Ovary (tissue), 9 donors: ENCODE data around the gene MBOAT7. TPM values are rescaled to one million over a fixed set of nuclear protein-coding genes. Genes with fewer than 3 reads are reported as not detected.

ENCODE experiments used
- DNase-seq, 5 donors: peaks; one replicate each; pipeline ENCODE4 v3.0.0-alpha.2; 2019 to 2020
- H3K27ac ChIP-seq, 2 donors: fragments of 200-600 bp; one replicate each; pipeline versions ENCODE4 v1.5.1 to v1.8.0; 2019 to 2022
- H3K27me3 ChIP-seq: fragments of 200-600 bp; one replicate; pipeline ENCODE4 v1.8.0; 2022
- H3K36me3 ChIP-seq: fragments of 200-600 bp; sonication (generic); one replicate; pipeline ENCODE4 v1.5.1; 2019
- H3K4me1 ChIP-seq: one replicate; pipeline ENCODE4 v1.8.1; 2013; ENCODE audit warnings: mild to moderate bottlenecking, moderate library complexity; ENCODE audit not compliant: insufficient read depth
- H3K4me3 ChIP-seq: fragments of 200-600 bp; sonication (generic); one replicate; pipeline ENCODE4 v1.5.1; 2017
- H3K9me3 ChIP-seq, 2 donors: fragments of 200-600 bp in 1 of 2; sonication (generic) in 1 of 2; one replicate each; pipeline versions ENCODE4 v1.5.1 to v1.8.1; 2013 to 2019; ENCODE audit warnings: mild to moderate bottlenecking in 1 of 2, moderate library complexity in 1 of 2
- CTCF ChIP-seq, 3 donors: fragments of 450-650 bp in 2 of 3; fragments of 200-600 bp in 1 of 3; IDR thresholded peaks; one replicate each; pipeline versions ENCODE4 v1.5.1 to v1.8.0; 2016 to 2022; ENCODE audit warnings: antibody characterized with exemption in 3 of 3, mild to moderate bottlenecking in 1 of 3
- EP300 ChIP-seq: sonication (generic); formaldehyde crosslinking; IDR thresholded peaks from one replicate; pipeline ENCODE4 v1.6.1; 2017; ENCODE audit warnings: antibody characterized with exemption
- POLR2A ChIP-seq: fragments of 450-650 bp; IDR thresholded peaks from one replicate; pipeline ENCODE4 v1.6.1; 2017; ENCODE audit warnings: antibody characterized with exemption, mild to moderate bottlenecking, moderate library complexity
- WGBS, 3 donors: extraction: QIAGEN DNeasy Blood & Tissue Kit in 1 of 3; methylation state at CpG; one replicate each; pipeline versions ENCODE4 v1.1.5 to v1.1.7; 2013 to 2017; 5-methylcytosine and 5-hydroxymethylcytosine counted together
- intact Hi-C, 4 donors: fragments of 100-400 bp; cut with DNase I; formaldehyde crosslinking; loops; one replicate each; pipeline versions ENCODE4 v1.11.0 to v1.15.1; 2022 to 2023
- polyA plus RNA-seq, 2 donors: library from polyadenylated mRNA; stranded (reverse); fragments of 200-250 nt in 1 of 2; fragments of 350-450 nt in 1 of 2; fragmentation: Illumina TruSeq in 1 of 2; extraction: RNeasy Lipid Tissue Mini Kit (QIAGEN cat#74804) in 1 of 2; gene quantifications; one replicate each; pipeline ENCODE4 v1.2.3, GENCODE V29; 2013 to 2014
- total RNA-seq, 7 donors: library from RNA; depleted of rRNA in 2 of 7; stranded (reverse); fragments of >200 nt in 2 of 7; fragmentation: NEBNext Ultra II Directional in 3 of 7; extraction: Animal tissue kit (Norgen Biotek cat#: 25700) in 3 of 7; gene quantifications; one replicate each; pipeline versions ENCODE4 v1.1.0 to v1.2.4, GENCODE V29; 2016 to 2023
- donor health status: DM: no; HTN: no; CAD: no; lungs with moderate emphysema.
- donor health status: DM: no; HTN: no; CAD: no.
- donor health status: Bipolar disorder and iron deficiency.
- donor health status: DM: yes; HTN: yes; CAD: no.
- donor health status: DM: no; HTN: no; CAD: no.
- donor health status: DM: yes; HTN: yes; CAD: no.

The MBOAT7 gene
- total and polyA plus RNA-seq, 9 donors = 41.0 to 105 (median 51.5) TPM

- Histone ChIP-seq H3K27me3 (no peaks in the 10 kb centered on the region), H3K9me3 (no peaks in the 10 kb centered on the region), H3K4me1 (no peaks in the 10 kb centered on the region), H3K27ac (no peak overlapping the region), H3K36me3 (no peaks in the 10 kb centered on the region), H3K4me3 (no peak overlapping the region)
- DNase-seq = peak in 1 of 5 donors; percentile 24
- TF ChIP-seq POLR2A = no peak
- no peak for TF ChIP-seq EP300
- TF ChIP-seq CTCF (IDR thresholded peaks at IDR 0.05) = no peak
- 79 to 87% (median 86%) methylated on average over 21 of the region's 21 CpGs for WGBS, 3 donors
- intact Hi-C loops = loop anchor here in 1 of 4 donors (5.0 kb wide), 1 partner anchor 63 kb away; no protein-coding TSS in a partner anchor
Measured at GRCh38 chr19:54169149-54169740, 20.1 kb downstream of the MBOAT7 start.

- H3K36me3 ChIP-seq = no peaks in the 10 kb centered on the region
- no peaks in the 10 kb centered on the region for H3K27me3 ChIP-seq
- H3K9me3 ChIP-seq = no peaks in the 10 kb centered on the region
- H3K4me1 ChIP-seq = no peaks in the 10 kb centered on the region
- WGBS, 3 donors = 20 to 25% (median 20%) methylated on average over 23 to 25 of the region's 25 CpGs
- no peak for TF ChIP-seq POLR2A
- TF ChIP-seq CTCF (IDR thresholded peaks at IDR 0.05) = peak; percentile 67 to 90 (median 79)
- intact Hi-C loops = loop anchor here in 1 of 4 donors (5.0 kb wide), 1 partner anchor 64 kb away; no protein-coding TSS in a partner anchor
- no peak overlapping the region for H3K4me3 ChIP-seq
- peak; percentile 87 to 96 (median 95) for DNase-seq
- no peak overlapping the region for H3K27ac ChIP-seq
Measured at GRCh38 chr19:54168174-54168917, 21.0 kb downstream of the MBOAT7 start.

- TF ChIP-seq POLR2A (no peak), CTCF (IDR thresholded peaks at IDR 0.05) (no peak), EP300 (no peak)
- no peak for DNase-seq
- H3K4me3 ChIP-seq = no peak overlapping the region
- no peaks in the 10 kb centered on the region for H3K27me3 ChIP-seq
- intact Hi-C loops = loop anchor here in 1 of 4 donors (5.0 kb wide), 1 partner anchor 67 kb away; no protein-coding TSS in a partner anchor
- H3K4me1 ChIP-seq = peaks cover 7% of the 10 kb centered on the region
- no peaks in the 10 kb centered on the region for H3K36me3 ChIP-seq
- WGBS, 3 donors = 86 to 89% (median 87%) methylated on average over 25 of the region's 25 CpGs
- no peak overlapping the region for H3K27ac ChIP-seq
- H3K9me3 ChIP-seq = no peaks in the 10 kb centered on the region
Measured at GRCh38 chr19:54165222-54165621, 24.2 kb downstream of the MBOAT7 start.

GRCh38 chr19:54164369-54165068 is 24.9 kb downstream of the MBOAT7 start:
- Histone ChIP-seq H3K9me3 (no peaks in the 10 kb centered on the region), H3K36me3 (no peaks in the 10 kb centered on the region), H3K4me3 (no peak overlapping the region), H3K4me1 (peaks cover 7% of the 10 kb centered on the region), H3K27me3 (no peaks in the 10 kb centered on the region), H3K27ac (no peak overlapping the region)
- intact Hi-C loops = loop anchor here in 2 of 4 donors (5.0 kb wide), 2 partner anchors 38 to 68 kb away; partner anchors contain the start of gene RPS9 (in 1 of the 2)
- DNase-seq = peak in 3 of 5 donors; percentile 61 to 73 (median 64)
- no peak for TF ChIP-seq POLR2A
- no peak for TF ChIP-seq CTCF (IDR thresholded peaks at IDR 0.05)
- TF ChIP-seq EP300 = no peak
- 6 to 10% (median 6%) methylated on average over 32 to 37 of the region's 37 CpGs for WGBS, 3 donors
